Activated CD4-positive, alpha-beta T cell treated with anti-CD3 and anti-CD28 coated beads for 36 hours (primary cell): ENCODE measurements around the gene RASA1. TPM values are rescaled to one million over a fixed set of nuclear protein-coding genes. Genes with fewer than 3 reads are reported as not detected.
A peak's percentile ranks its signal among the peaks of the same experiment; 100 is the strongest.

Experiments
- ATAC-seq: fragments of 200-7000 bp; cut with Tn5 transposase; one replicate; pipeline ENCODE4 v1.10.0; 2021; ENCODE audit warnings: mild to moderate bottlenecking, moderate library complexity
- CTCF ChIA-PET: fragments of 350-600 bp; sonication (Branson Sonifier 250); formaldehyde crosslinking; loops from one replicate; lab custom pipeline; 2021; ENCODE audit warnings: antibody characterized with exemption; lab: Charles Lee
- POLR2A ChIA-PET: fragments of 350-600 bp; sonication (Branson Sonifier 250); formaldehyde crosslinking; loops from one replicate; lab custom pipeline; 2021; ENCODE audit warnings: antibody characterized with exemption, inconsistent platforms; lab: Charles Lee
- DNase-seq: peaks from one replicate; pipeline ENCODE4 v3.0.0-alpha.2; 2020
- H3K27ac Mint-ChIP-seq: one replicate; pipeline ENCODE4 v1.8.0; 2021; ENCODE audit warnings: mixed read lengths
- H3K27me3 Mint-ChIP-seq: one replicate; pipeline ENCODE4 v1.8.0; 2021; ENCODE audit warnings: mixed read lengths
- H3K36me3 Mint-ChIP-seq: one replicate; pipeline ENCODE4 v1.8.0; 2021; ENCODE audit warnings: low read depth, mixed read lengths
- H3K4me1 Mint-ChIP-seq: one replicate; pipeline ENCODE4 v1.8.0; 2021; ENCODE audit warnings: mixed read lengths
- H3K4me3 Mint-ChIP-seq: one replicate; pipeline ENCODE4 v1.8.0; 2021; ENCODE audit warnings: mild to moderate bottlenecking, moderate library complexity, mixed read lengths
- H3K9me3 Mint-ChIP-seq: one replicate; pipeline ENCODE4 v1.8.0; 2021; ENCODE audit warnings: low read depth, mixed read lengths
- intact Hi-C, 2 experiments: fragments of 100-400 bp; cut with DNase I in 1 of 2; cut with micrococcal nuclease in 1 of 2; formaldehyde crosslinking; loops; one replicate each; pipeline versions ENCODE4 v1.14.2 to v1.15.1; 2022 to 2024; cut with DNase I, micrococcal nuclease
- total RNA-seq, 2 experiments: library from RNA; stranded (reverse); gene quantifications; one replicate each; pipeline ENCODE4 v1.2.3, GENCODE V29; 2021

The RASA1 gene
- total RNA-seq, 2 experiments from 2014 or later = 22.6 to 22.9 TPM

DNA sequence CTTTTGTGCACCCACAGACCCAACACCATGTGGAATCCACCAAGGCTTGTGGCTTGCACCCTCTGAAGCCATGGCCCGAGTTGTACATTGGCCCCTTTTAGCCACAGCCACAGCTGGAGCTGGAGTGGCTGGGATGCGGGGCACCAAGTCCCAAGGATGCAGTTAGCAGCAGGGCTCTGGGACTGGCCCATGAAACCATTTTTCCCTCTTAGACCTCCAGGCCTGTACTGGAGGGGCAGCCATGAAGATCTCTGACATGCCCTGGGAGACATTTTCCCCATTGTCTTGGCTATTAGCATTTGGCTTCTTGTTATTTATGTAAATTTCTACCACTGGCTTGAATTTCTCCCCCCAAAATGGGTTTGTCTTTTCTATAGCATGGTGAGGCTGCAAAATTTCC is 51.8 kb downstream of the RASA1 start:
- DNase-seq (no peak), ATAC-seq (no peak)
- H3K27ac Mint-ChIP-seq = no peak overlapping the region
- no peak overlapping the region for H3K4me3 Mint-ChIP-seq
- H3K9me3 Mint-ChIP-seq = peaks cover 21% of the 10 kb centered on the region
- intact Hi-C loops = no loop called here
- peaks cover 45% of the 10 kb centered on the region for H3K4me1 Mint-ChIP-seq
- no peaks in the 10 kb centered on the region for H3K27me3 Mint-ChIP-seq
- ChIA-PET CTCF (no interaction called here), POLR2A (no interaction called here)
- peaks cover 23% of the 10 kb centered on the region for H3K36me3 Mint-ChIP-seq

DNA sequence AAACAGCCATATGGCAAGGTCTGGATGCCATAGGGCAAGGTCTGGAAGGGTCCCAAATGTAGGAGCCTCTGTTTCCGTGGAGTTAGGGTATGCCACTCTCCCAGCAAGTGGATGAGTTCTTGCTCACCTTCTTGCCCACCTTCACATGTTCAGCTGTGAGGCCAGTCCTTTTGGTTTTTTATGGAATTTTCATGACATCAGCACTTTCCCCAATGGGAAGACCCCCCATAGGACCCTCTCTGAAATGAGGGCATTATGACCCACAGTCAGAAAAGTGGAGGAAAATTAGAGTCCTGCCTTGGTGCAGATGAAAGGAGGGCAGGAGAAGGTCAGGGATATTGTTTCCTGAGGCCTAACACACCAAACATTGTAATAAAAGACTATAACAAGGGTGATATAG is 53.9 kb downstream of the RASA1 start:
- DNase-seq (no peak), ATAC-seq (no peak)
- Mint-ChIP-seq H3K4me3 (no peak overlapping the region), H3K9me3 (peaks cover 21% of the 10 kb centered on the region), H3K27ac (no peak overlapping the region), H3K27me3 (no peaks in the 10 kb centered on the region), H3K36me3 (peaks cover 26% of the 10 kb centered on the region), H3K4me1 (peaks cover 55% of the 10 kb centered on the region)
- intact Hi-C loops = no loop called here
- ChIA-PET POLR2A (no interaction called here), CTCF (no interaction called here)

DNA sequence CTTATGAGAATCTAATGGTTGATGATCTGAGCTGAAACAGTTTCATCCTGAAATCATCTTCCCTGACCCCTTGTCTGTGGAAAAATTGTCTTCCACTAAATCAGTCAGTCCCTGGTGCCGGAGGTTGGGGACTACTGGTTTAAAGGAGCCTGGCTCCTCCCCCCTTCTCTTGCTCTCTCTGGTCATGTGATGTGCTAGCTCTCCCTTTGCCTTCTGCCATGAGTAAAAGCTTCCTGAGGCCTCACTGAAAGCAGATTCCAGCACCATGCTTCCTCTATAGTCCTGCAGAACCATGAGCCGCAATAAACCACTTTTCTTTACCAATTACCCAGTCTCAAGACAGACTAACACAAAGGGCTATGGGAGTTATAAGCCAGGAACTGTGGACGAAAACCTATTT is 54.7 kb downstream of the RASA1 start:
- no peaks in the 10 kb centered on the region for H3K27me3 Mint-ChIP-seq
- no peak overlapping the region for H3K27ac Mint-ChIP-seq
- ChIA-PET POLR2A (no interaction called here), CTCF (no interaction called here)
- peaks cover 26% of the 10 kb centered on the region for H3K36me3 Mint-ChIP-seq
- DNase-seq (no peak), ATAC-seq (no peak)
- intact Hi-C loops = no loop called here
- no peak overlapping the region for H3K4me3 Mint-ChIP-seq
- H3K9me3 Mint-ChIP-seq = peaks cover 21% of the 10 kb centered on the region
- H3K4me1 Mint-ChIP-seq = peaks cover 60% of the 10 kb centered on the region

DNA sequence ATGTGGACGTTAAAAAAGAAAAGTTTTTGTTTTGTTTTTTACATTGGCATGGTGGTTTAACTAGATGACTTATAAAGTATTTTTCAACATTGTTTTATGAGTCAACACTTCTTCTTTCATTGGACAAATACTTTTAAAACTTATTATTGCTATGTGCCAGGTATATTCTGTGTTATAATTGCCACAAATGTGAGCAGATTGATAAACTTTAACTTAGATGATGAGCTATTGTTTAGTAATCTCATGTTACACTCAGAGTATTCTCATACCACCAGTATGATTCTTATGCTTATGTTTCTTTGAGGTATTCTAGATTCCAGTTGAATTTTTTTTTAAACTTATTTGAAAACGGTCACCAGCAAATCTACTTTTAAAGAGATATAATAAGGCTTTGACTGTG is 60.3 kb downstream of the RASA1 start:
- peaks cover 63% of the 10 kb centered on the region for H3K4me1 Mint-ChIP-seq
- intact Hi-C loops = no loop called here
- no peaks in the 10 kb centered on the region for H3K27me3 Mint-ChIP-seq
- CTCF ChIA-PET = no interaction called here
- H3K36me3 Mint-ChIP-seq = peaks cover 11% of the 10 kb centered on the region
- H3K4me3 Mint-ChIP-seq = no peak overlapping the region
- POLR2A ChIA-PET = no interaction called here
- no peaks in the 10 kb centered on the region for H3K9me3 Mint-ChIP-seq
- no peak for DNase-seq
- H3K27ac Mint-ChIP-seq = no peak overlapping the region
- no peak for ATAC-seq

DNA sequence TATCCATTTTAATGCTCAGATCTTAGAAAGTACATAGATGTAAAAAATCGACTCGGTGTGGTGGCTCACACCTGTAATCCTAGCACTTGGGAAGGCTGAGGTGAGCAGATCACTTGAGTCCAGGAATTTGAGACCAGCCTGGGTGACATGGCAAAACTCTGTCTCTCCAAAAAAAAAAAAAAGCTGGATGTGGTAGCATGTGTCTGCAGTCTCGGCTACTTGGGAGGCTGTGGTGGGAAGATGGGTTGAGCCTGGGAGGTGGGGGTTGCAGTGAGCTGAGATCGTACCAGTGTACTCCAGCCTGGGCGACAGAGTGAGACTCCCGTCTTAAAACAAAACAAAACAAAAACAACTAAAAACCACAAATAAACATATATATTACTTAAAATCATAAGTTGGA is 61.4 kb downstream of the RASA1 start:
- ChIA-PET POLR2A (interaction anchor here (0.6 kb wide), 2 partner anchors 32 to 60 kb away, joined by 3 read pairs; no protein-coding TSS in a partner anchor), CTCF (no interaction called here)
- Mint-ChIP-seq H3K36me3 (peaks cover 16% of the 10 kb centered on the region), H3K27ac (peak overlapping the region; percentile 13), H3K4me3 (no peak overlapping the region), H3K27me3 (no peaks in the 10 kb centered on the region), H3K4me1 (peaks cover 52% of the 10 kb centered on the region), H3K9me3 (no peaks in the 10 kb centered on the region)
- no peak for DNase-seq
- intact Hi-C loops = no loop called here
- no peak for ATAC-seq

DNA sequence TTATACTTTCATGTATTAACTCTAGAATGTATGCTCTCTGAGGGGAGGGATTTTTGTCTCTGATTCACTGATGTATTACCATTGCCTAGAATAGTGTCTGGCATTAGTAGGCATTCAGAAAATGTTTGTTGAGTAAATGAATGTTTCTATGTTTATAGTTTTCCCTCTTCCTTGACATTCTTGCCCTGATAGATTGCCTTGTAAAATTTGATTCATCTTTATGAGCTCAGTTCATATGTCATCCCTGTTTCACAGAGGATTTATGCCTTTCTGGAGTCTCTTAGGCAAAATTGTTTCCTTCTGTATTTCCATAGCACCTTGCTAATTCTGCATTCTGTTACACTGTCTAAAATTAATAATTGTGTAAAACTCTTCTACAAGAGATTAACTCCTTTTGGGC is 72.3 kb downstream of the RASA1 start:
- H3K4me3 Mint-ChIP-seq = no peak overlapping the region
- intact Hi-C loops = loop anchor here (2.0 to 5.0 kb wide), 4 partner anchors 73 to 219 kb away; partner anchors contain the start of gene RASA1 (in 2 of the 2)
- POLR2A ChIA-PET = no interaction called here
- CTCF ChIA-PET = interaction anchor here (1.5 kb wide), 1 partner anchor 60 kb away, joined by 3 read pairs; no protein-coding TSS in a partner anchor
- peak overlapping the region; percentile 0 for H3K27ac Mint-ChIP-seq
- H3K36me3 Mint-ChIP-seq = peaks cover 50% of the 10 kb centered on the region
- ATAC-seq (no peak), DNase-seq (no peak)
- peaks cover 3% of the 10 kb centered on the region for H3K9me3 Mint-ChIP-seq
- no peaks in the 10 kb centered on the region for H3K27me3 Mint-ChIP-seq
- H3K4me1 Mint-ChIP-seq = peaks cover 20% of the 10 kb centered on the region

DNA sequence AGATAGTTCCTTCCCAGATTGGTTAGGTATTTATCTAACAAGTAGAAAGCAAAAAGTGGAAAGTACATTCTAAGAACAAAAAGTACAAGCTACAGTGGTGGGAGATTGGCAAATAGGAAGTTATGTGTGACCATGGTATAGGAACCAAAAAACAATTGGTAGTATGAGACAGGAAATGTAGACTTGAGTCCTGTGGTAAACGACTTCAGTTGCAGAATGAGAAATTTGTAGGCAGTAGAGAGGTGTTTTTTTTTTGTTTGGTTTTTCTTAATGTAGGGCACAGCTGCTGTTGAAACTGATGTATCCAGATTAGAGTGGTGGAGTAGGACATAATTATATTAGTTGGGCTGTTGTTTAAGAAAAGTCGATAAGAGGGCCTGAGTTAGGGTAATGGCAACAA is 73.0 kb downstream of the RASA1 start:
- POLR2A ChIA-PET = no interaction called here
- intact Hi-C loops = loop anchor here (2.0 to 5.0 kb wide), 4 partner anchors 73 to 220 kb away; partner anchors contain the start of gene RASA1 (in 2 of the 2)
- ATAC-seq = peak; percentile 97
- Mint-ChIP-seq H3K27me3 (no peaks in the 10 kb centered on the region), H3K4me1 (peaks cover 20% of the 10 kb centered on the region), H3K9me3 (peaks cover 3% of the 10 kb centered on the region), H3K36me3 (peaks cover 45% of the 10 kb centered on the region), H3K27ac (peak overlapping the region; percentile 91), H3K4me3 (peak overlapping the region; percentile 49)
- DNase-seq = no peak
- CTCF ChIA-PET = interaction anchor here (0.9 kb wide), 1 partner anchor 23 kb away, joined by 3 read pairs; no protein-coding TSS in a partner anchor

DNA sequence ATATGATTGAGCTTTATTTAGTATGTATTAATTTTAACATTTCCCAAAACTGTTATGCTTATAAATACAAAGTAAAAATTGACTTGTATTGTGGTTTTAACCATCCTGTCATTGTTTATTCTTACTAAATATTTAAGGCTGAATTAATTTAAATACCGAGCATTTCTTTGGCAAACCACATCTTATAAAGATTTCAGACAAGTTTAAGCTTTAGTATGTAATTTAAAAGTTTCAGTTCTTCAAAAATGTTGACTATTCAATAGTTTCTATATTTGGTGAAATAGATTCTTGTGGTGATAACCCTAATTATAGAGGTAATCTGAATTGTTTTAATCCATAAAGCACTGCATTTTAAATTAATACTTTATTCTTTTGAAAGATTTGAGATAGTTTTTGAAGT is 79.6 kb downstream of the RASA1 start:
- Mint-ChIP-seq H3K4me1 (peaks cover 6% of the 10 kb centered on the region), H3K9me3 (peaks cover 3% of the 10 kb centered on the region), H3K36me3 (peaks cover 30% of the 10 kb centered on the region), H3K4me3 (no peak overlapping the region), H3K27ac (no peak overlapping the region), H3K27me3 (no peaks in the 10 kb centered on the region)
- ATAC-seq (no peak), DNase-seq (no peak)
- POLR2A ChIA-PET = no interaction called here
- CTCF ChIA-PET = interaction anchor here (1.0 to 1.4 kb wide), 2 partner anchors 16 to 53 kb away, joined by 3 read pairs; no protein-coding TSS in a partner anchor
- intact Hi-C loops = no loop called here

DNA sequence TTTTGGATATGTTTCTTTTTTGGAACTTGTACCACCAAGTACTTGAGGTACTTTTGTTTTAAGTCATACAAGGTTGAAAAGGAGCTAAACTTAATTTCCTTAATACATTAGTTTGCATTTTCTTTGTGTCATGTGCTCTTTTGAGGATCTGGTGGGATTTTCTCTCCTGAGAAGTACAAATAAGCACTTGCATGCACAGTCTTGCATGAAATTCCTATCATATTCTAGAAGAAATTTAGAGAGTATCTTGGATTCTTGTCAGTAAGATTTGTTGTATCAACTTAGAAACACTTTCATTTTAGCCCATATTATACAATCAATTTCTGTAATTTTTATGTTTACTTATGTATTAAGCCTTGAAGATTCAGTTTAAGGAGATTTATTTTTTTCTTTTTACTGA is 80.2 kb downstream of the RASA1 start:
- ChIA-PET POLR2A (no interaction called here), CTCF (interaction anchor here (1.0 to 1.6 kb wide), 3 partner anchors 16 to 52 kb away, joined by 3 to 4 read pairs (median 3); no protein-coding TSS in a partner anchor)
- Mint-ChIP-seq H3K27ac (no peak overlapping the region), H3K4me1 (peaks cover 6% of the 10 kb centered on the region), H3K36me3 (peaks cover 26% of the 10 kb centered on the region), H3K27me3 (no peaks in the 10 kb centered on the region), H3K4me3 (no peak overlapping the region), H3K9me3 (peaks cover 3% of the 10 kb centered on the region)
- DNase-seq (no peak), ATAC-seq (no peak)
- intact Hi-C loops = no loop called here

DNA sequence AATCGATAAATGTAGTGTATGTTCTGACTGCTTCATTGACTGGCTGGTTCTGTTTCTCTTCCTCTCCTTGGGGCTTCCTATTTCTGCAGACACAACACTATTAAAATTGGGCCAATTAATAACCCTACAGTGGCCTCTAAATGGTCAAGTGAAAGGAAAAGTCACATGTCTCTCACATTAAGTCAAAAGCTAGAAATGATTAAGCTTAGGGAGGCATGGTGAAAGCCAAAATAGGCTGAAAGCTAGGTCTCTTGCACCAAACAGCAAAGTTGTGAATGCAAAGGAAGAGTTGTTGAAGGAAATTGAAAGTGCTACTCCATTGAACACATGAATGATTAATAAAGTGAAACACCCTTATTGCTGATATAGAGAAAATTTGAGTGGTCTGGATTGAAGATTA is 86.8 kb downstream of the RASA1 start:
- intact Hi-C loops = loop anchor here in 1 of 2 experiments (5.0 kb wide), 1 partner anchor 133 kb away; no protein-coding TSS in a partner anchor
- Mint-ChIP-seq H3K27ac (no peak overlapping the region), H3K9me3 (no peaks in the 10 kb centered on the region), H3K4me1 (peaks cover 18% of the 10 kb centered on the region), H3K27me3 (no peaks in the 10 kb centered on the region), H3K4me3 (no peak overlapping the region), H3K36me3 (peaks cover 28% of the 10 kb centered on the region)
- ChIA-PET CTCF (interaction anchor here (0.9 to 1.6 kb wide), 3 partner anchors 9 to 31 kb away, joined by 3 to 4 read pairs (median 3); no protein-coding TSS in a partner anchor), POLR2A (no interaction called here)
- no peak for ATAC-seq
- DNase-seq = no peak

DNA sequence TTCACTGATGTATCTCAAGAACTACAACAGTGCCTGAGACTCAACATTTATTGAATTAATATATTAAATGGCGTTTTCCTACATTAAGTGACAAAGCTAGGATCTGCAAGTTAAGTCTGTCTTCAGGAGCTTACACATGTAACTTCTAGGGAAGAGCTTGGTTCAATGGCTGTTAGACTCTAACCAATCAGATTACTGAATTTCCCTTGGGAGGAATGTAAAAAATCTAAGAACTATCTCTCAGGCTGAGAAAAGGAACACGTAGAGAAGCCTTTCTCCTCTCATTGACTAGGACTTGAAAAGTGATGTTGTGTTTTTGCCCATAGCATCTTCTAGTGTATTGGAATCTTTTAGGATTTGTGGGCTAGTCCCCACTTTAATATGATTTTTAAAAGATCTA is 91.4 kb downstream of the RASA1 start:
- Mint-ChIP-seq H3K27ac (no peak overlapping the region), H3K4me1 (peaks cover 16% of the 10 kb centered on the region), H3K27me3 (no peaks in the 10 kb centered on the region), H3K9me3 (no peaks in the 10 kb centered on the region), H3K36me3 (peaks cover 22% of the 10 kb centered on the region), H3K4me3 (no peak overlapping the region)
- ChIA-PET CTCF (no interaction called here), POLR2A (no interaction called here)
- no peak for ATAC-seq
- no peak for DNase-seq
- intact Hi-C loops = no loop called here

DNA sequence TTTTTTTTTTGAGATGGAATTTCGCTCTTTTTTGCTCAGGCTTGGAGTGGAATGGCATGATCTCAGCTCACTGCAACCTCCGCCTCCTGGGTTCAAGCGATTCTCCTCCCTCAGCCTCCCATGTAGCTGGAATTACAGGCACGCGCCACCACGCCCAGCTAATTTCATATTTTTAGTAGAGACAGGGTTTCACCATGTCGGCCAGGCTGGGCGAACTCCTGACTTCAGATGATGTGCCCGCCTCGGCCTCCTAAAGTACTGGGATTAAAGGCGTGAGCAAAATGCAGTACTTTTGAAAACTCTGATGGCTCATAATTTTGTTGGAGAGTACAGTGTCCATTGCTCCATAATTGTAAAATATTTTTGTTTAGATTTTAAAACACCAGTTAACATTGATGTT is 92.4 kb downstream of the RASA1 start:
- ATAC-seq (no peak), DNase-seq (no peak)
- CTCF ChIA-PET = no interaction called here
- POLR2A ChIA-PET = no interaction called here
- H3K9me3 Mint-ChIP-seq = no peaks in the 10 kb centered on the region
- no peak overlapping the region for H3K4me3 Mint-ChIP-seq
- intact Hi-C loops = no loop called here
- H3K4me1 Mint-ChIP-seq = peaks cover 16% of the 10 kb centered on the region
- H3K27me3 Mint-ChIP-seq = no peaks in the 10 kb centered on the region
- H3K27ac Mint-ChIP-seq = no peak overlapping the region
- H3K36me3 Mint-ChIP-seq = peaks cover 21% of the 10 kb centered on the region
